Endothelial cell (in vitro differentiated cells): Measurements from ENCODE around the gene LYSMD3. TPM values are rescaled to one million over a fixed set of nuclear protein-coding genes. Genes with fewer than 3 reads are reported as not detected.
"Not testable (repeated sequence)": the region's sequence is repeated elsewhere in the genome, so short reads cannot be mapped to it uniquely, and the experiment has no call there.

Experiments
- DNase-seq: peaks from one replicate; pipeline ENCODE4 v3.0.0; 2021; ENCODE audit warnings: low spot score
- H3K27ac Mint-ChIP-seq: one replicate; pipeline ENCODE4 v1.8.0; 2021; ENCODE audit warnings: mixed read lengths, inconsistent platforms; ENCODE audit not compliant: unreplicated experiment
- H3K27me3 Mint-ChIP-seq: one replicate; pipeline ENCODE4 v1.8.0; 2021; ENCODE audit warnings: mild to moderate bottlenecking, moderate library complexity, mixed read lengths, inconsistent platforms; ENCODE audit not compliant: unreplicated experiment
- H3K36me3 Mint-ChIP-seq: one replicate; pipeline ENCODE4 v1.8.0; 2021; ENCODE audit warnings: mild to moderate bottlenecking, low read depth, mixed read lengths, inconsistent platforms; ENCODE audit not compliant: unreplicated experiment
- H3K4me1 Mint-ChIP-seq: one replicate; pipeline ENCODE4 v1.8.0; 2021; ENCODE audit warnings: mild to moderate bottlenecking, mixed read lengths, inconsistent platforms; ENCODE audit not compliant: unreplicated experiment
- H3K4me3 Mint-ChIP-seq: one replicate; pipeline ENCODE4 v1.8.0; 2021; ENCODE audit warnings: mild to moderate bottlenecking, mixed read lengths, inconsistent platforms; ENCODE audit not compliant: unreplicated experiment
- H3K9me3 Mint-ChIP-seq: one replicate; pipeline ENCODE4 v1.8.0; 2021; ENCODE audit warnings: mixed read lengths, inconsistent platforms; ENCODE audit not compliant: unreplicated experiment
- long read RNA-seq: library from polyadenylated mRNA; unstranded; transcript quantifications from one replicate; pipeline ENCODE4 v2.0.0, GENCODE V29; 2020; ENCODE audit not compliant: unreplicated experiment
- total RNA-seq: library from RNA; stranded (reverse); fragmentation: NEBNext Ultra II Directional; extraction: Animal tissue kit (Norgen Biotek cat#: 25700); gene quantifications from one replicate; pipeline ENCODE4 v1.2.1, GENCODE V29; 2021; ENCODE audit not compliant: unreplicated experiment
- TF ChIP-seq, protein P1 (sequence below): fragments of 200-600 bp; sonication (generic); IDR thresholded peaks from one replicate; pipeline ENCODE4 v1.5.0; 2021; ENCODE audit warnings: antibody characterized with exemption; ENCODE audit not compliant: unreplicated experiment

The LYSMD3 gene
- 15.6 TPM for total RNA-seq
- long read RNA-seq, full-length matches to known transcripts: 3 of 5 reads
- long read RNA-seq, partial matches to known transcripts: 0 of 5 reads
- long read RNA-seq, other reads (novel, unspliced or antisense): 2 of 5 reads

DNA sequence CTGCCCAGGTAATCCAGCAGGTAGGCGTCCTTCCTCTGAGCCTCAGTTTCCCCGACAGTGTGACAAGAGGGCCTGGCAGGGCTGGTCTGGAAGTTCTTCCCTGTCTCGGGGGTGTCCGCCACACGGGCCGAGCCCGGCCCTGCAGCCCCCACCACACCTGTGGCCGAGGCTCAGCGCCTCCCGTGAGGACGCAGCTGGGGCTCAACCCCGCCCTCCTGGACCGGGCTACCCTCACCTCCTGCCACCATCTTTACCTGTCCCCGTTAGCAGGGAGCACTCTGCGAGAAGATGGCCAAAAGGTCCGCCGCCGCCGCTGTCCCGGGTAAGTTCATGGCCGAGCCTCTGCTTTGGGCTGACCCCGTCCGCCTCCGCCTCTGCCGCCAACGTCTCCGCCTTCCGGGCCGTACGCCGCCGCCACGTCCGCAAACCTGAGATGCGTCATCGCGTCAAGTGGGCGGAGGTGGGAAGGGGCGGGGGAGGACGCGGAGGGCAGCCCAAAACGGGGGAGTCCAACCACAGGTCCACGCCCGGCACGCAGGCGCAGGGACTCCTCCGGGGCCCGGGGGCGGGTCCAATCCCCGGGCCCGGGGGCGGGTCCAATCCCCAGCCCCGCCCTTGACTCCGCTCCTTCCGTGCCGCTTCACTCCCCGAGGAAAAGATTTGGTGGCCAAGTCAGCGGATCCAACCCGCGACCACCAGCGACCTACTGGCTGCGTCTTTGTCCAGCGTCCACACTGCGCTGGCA, at the start of gene LYSMD3:
Gene LYSMD3, minus strand, starts transcription at position 391 of the 745 bp plus-strand sequence. CDS start 4,295 bp downstream, outside the sequence.
- TF ChIP-seq, protein P1, sequence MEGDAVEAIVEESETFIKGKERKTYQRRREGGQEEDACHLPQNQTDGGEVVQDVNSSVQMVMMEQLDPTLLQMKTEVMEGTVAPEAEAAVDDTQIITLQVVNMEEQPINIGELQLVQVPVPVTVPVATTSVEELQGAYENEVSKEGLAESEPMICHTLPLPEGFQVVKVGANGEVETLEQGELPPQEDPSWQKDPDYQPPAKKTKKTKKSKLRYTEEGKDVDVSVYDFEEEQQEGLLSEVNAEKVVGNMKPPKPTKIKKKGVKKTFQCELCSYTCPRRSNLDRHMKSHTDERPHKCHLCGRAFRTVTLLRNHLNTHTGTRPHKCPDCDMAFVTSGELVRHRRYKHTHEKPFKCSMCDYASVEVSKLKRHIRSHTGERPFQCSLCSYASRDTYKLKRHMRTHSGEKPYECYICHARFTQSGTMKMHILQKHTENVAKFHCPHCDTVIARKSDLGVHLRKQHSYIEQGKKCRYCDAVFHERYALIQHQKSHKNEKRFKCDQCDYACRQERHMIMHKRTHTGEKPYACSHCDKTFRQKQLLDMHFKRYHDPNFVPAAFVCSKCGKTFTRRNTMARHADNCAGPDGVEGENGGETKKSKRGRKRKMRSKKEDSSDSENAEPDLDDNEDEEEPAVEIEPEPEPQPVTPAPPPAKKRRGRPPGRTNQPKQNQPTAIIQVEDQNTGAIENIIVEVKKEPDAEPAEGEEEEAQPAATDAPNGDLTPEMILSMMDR: no peak
- no peaks in the 10 kb centered on the region for H3K9me3 Mint-ChIP-seq
- H3K4me3 Mint-ChIP-seq: peak within 1 kb of the TSS; percentile 98
- DNase-seq: peak; percentile 97
- H3K27me3 Mint-ChIP-seq: peaks cover 7% of the 10 kb centered on the region
- H3K4me1 Mint-ChIP-seq: peaks cover 21% of the 10 kb centered on the region
- peaks cover 4% of the 10 kb centered on the region for H3K36me3 Mint-ChIP-seq
- H3K27ac Mint-ChIP-seq: peak within 1 kb of the TSS; percentile 98

DNA sequence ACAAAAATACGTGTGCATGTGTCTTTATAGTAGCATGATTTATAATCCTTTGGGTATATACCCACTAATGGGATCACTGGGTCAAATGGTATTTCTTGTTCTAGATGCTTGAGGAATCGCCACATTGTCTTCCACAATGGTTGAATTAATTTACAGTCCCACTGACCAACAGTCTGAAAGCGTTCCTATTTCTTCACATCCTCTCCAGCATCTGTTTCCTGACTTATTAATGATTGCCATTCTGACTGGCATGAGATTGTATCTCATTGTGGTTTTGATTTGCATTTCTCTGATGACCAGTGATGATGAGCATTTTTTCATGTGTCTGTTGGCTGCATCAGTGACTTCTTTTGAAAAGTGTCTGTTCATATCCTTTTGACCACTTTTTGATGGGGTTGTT, 47.2 kb upstream of the LYSMD3 start:
- not testable (repeated sequence) for H3K27ac Mint-ChIP-seq, DNase-seq, H3K4me3 Mint-ChIP-seq, H3K36me3 Mint-ChIP-seq, H3K4me1 Mint-ChIP-seq, H3K27me3 Mint-ChIP-seq, H3K9me3 Mint-ChIP-seq

DNA sequence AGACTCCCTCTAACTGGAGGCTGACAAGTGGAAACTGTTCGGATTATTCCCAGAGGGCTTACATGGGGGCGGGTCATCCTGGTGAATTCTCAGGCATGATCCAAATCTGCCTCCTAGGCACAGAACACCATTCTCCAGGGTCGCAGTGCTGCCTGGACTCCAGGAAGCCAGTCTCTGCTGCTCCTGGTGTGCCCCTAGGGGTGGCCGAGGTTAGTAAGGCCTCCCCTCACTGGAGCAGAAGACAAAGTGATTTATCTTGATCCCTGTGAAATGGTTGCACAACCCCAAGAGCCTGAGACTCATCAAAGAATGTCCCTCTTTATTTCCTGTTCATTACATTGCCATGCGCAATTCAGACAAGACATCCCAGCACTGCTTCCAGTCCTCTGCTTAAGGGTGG, 46.3 kb upstream of the LYSMD3 start:
- H3K9me3 Mint-ChIP-seq: no peaks in the 10 kb centered on the region
- H3K4me1 Mint-ChIP-seq: peaks cover 7% of the 10 kb centered on the region
- no peak overlapping the region for H3K27ac Mint-ChIP-seq

DNA sequence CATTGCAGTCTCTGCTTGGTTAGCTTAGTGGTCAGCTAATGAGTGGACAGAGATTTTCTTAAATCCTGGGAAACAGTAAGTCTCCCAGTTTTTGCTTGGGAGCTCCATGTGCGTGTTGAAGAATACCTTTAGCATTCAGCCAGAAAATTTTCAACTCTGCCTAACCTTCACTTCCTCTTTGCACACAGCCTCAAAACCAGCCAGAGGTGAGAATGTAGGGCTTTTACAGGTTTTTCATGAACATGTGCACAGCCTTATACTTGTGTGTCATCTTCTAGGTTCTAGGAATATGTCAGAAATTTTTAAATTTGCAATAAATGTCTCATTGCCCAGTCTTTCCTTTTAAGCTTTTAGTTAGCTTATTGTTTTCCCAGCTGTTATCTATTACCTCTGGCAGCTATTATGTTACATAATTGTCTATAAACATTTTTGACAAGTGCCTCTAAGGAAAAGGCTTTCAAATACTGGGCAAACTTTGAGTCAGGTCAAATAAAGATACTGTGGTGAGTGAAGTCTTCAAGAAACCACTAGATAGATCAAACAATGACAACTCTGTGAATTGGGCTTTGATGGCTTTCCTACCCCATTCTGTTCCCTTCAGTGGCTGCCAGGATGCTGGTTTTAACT, 41.9 kb upstream of the LYSMD3 start:
- Mint-ChIP-seq H3K27ac (no peak overlapping the region), H3K4me1 (peaks cover 4% of the 10 kb centered on the region), H3K36me3 (peaks cover 7% of the 10 kb centered on the region), H3K9me3 (peaks cover 4% of the 10 kb centered on the region), H3K27me3 (peaks cover 2% of the 10 kb centered on the region), H3K4me3 (no peak overlapping the region)
- TF ChIP-seq, protein P1: no peak
- no peak for DNase-seq

More for the DNA sequence above, 46.3 kb upstream of the LYSMD3 start:
- TF ChIP-seq, protein P1: no peak
- Mint-ChIP-seq H3K36me3 (peaks cover 8% of the 10 kb centered on the region), H3K27me3 (no peaks in the 10 kb centered on the region), H3K4me3 (no peak overlapping the region)
- no peak for DNase-seq

DNA sequence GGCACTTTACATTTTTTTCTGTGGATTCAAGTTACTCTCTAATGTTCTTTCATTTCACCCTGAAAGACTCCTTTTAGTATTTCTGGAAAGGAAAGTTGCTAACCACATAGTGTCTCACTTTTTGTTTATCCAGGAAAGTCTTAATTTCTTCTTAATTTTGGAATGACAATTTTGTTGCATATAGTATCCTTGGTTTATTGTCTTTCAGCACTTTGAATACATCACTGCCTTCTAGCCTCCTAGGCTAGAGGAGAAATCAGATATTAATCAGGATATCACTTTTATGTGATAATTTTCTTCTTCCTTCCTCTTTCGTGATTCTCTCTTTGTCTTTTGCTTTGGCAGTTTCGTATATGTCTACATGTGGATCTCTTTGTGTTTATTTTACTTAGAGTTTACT, 40.6 kb upstream of the LYSMD3 start:
- Mint-ChIP-seq H3K4me1 (peaks cover 2% of the 10 kb centered on the region), H3K27me3 (peaks cover 2% of the 10 kb centered on the region), H3K9me3 (peaks cover 4% of the 10 kb centered on the region), H3K36me3 (peaks cover 7% of the 10 kb centered on the region), H3K4me3 (no peak overlapping the region), H3K27ac (no peak overlapping the region)
- DNase-seq: no peak
- TF ChIP-seq, protein P1: no peak
